ENCODE measurements around the gene USO1. TPM values are rescaled to one million over a fixed set of nuclear protein-coding genes. Genes with fewer than 3 reads are reported as not detected.

The USO1 gene
- total RNA-seq, 1 donor from 2014 or later, result 114 TPM

DNA sequence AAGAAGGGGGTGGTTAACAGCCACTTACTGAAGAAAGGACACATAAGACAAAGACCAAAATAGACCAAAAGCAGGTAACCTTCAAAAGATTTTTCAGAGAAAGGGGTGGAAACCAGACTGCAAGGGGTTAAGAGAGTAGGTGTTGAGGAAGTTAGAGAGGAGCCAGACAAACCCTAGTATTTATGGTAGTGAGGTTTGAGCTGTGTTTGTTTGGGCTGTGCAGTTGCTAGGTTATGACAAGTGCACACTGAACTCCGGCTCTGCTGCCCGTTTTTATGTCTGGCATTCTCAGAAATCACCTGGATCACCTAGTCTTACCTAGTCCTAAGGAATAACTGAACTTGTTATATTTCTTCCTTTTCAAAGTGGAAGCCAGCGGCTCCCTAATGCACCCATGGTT, 28.3 kb upstream of the USO1 start:
- no peaks in the 10 kb centered on the region for H3K36me3 ChIP-seq
- no peaks in the 10 kb centered on the region for H3K9me3 Mint-ChIP-seq
- H3K27me3 ChIP-seq, result no peaks in the 10 kb centered on the region
- no peak overlapping the region for H3K27ac Mint-ChIP-seq
- peaks cover 4% of the 10 kb centered on the region for H3K36me3 Mint-ChIP-seq
- H3K4me3 ChIP-seq, result no peak overlapping the region
- no peaks in the 10 kb centered on the region for H3K9me3 ChIP-seq (ENCODE audit: low read depth)
- H3K4me2 ChIP-seq, result no peak overlapping the region
- H3K27me3 Mint-ChIP-seq (ENCODE audit: insufficient read depth, low read depth), result peaks cover 2% of the 10 kb centered on the region
- H3K4me1 ChIP-seq, result peaks cover 10% of the 10 kb centered on the region
- no peaks in the 10 kb centered on the region for H4K20me1 ChIP-seq (ENCODE audit: low read depth)
- peaks cover 38% of the 10 kb centered on the region for H3K79me2 ChIP-seq (ENCODE audit: low read depth)
- H3K4me1 Mint-ChIP-seq, result peaks cover 7% of the 10 kb centered on the region
- no peak overlapping the region for H3K9ac ChIP-seq
- TF ChIP-seq EZH2 (IDR thresholded peaks at IDR 0.05), result no peak
- TF ChIP-seq, protein P1, sequence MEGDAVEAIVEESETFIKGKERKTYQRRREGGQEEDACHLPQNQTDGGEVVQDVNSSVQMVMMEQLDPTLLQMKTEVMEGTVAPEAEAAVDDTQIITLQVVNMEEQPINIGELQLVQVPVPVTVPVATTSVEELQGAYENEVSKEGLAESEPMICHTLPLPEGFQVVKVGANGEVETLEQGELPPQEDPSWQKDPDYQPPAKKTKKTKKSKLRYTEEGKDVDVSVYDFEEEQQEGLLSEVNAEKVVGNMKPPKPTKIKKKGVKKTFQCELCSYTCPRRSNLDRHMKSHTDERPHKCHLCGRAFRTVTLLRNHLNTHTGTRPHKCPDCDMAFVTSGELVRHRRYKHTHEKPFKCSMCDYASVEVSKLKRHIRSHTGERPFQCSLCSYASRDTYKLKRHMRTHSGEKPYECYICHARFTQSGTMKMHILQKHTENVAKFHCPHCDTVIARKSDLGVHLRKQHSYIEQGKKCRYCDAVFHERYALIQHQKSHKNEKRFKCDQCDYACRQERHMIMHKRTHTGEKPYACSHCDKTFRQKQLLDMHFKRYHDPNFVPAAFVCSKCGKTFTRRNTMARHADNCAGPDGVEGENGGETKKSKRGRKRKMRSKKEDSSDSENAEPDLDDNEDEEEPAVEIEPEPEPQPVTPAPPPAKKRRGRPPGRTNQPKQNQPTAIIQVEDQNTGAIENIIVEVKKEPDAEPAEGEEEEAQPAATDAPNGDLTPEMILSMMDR (IDR thresholded peaks at IDR 0.05), result no peak
- no peak for TF ChIP-seq EZH2phosphoT487 (IDR thresholded peaks at IDR 0.05)
- H2AFZ ChIP-seq (replicated peaks), result no peak overlapping the region
- peaks cover 6% of the 10 kb centered on the region for H3F3A ChIP-seq (ENCODE audit: low read depth)
- H3K4me3 Mint-ChIP-seq, result no peak overlapping the region
- DNase-seq (ENCODE audit: low spot score), result no peak
- H3K27ac ChIP-seq, result no peak overlapping the region

DNA sequence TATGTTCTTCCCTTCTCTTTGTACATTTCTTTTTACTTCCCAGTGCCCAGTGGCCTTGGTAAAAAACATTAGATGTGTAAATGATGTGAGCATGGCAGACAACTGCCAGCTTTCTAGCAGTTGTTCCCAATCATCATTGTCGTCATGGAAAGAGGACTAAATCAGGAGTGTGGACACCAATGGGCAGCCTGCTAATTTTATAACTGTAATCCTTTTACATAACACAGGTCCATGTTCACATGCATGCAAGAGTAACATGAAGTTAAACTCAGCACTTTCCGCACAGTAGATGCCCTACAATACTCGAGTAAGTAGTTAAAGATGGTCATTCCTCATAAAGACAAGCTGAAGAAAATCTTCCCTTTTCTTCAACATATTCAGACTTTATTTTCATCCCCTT, 27.8 kb upstream of the USO1 start:
- no peaks in the 10 kb centered on the region for H3K36me3 ChIP-seq
- H3K4me3 ChIP-seq, result no peak overlapping the region
- no peak for DNase-seq (ENCODE audit: low spot score)
- Mint-ChIP-seq H3K27ac (no peak overlapping the region), H3K36me3 (peaks cover 4% of the 10 kb centered on the region), H3K27me3 (ENCODE audit: insufficient read depth, low read depth) (peaks cover 2% of the 10 kb centered on the region), H3K4me1 (peaks cover 7% of the 10 kb centered on the region), H3K9me3 (no peaks in the 10 kb centered on the region), H3K4me3 (no peak overlapping the region)
- H3K9me3 ChIP-seq (ENCODE audit: low read depth), result no peaks in the 10 kb centered on the region
- H3K27ac ChIP-seq, result no peak overlapping the region
- no peak overlapping the region for H2AFZ ChIP-seq (replicated peaks)
- H3K4me1 ChIP-seq, result peaks cover 10% of the 10 kb centered on the region
- H3K79me2 ChIP-seq (ENCODE audit: low read depth), result peaks cover 44% of the 10 kb centered on the region
- H3K9ac ChIP-seq, result no peak overlapping the region
- peaks cover 6% of the 10 kb centered on the region for H3F3A ChIP-seq (ENCODE audit: low read depth)
- H3K4me2 ChIP-seq, result no peak overlapping the region
- no peaks in the 10 kb centered on the region for H4K20me1 ChIP-seq (ENCODE audit: low read depth)
- TF ChIP-seq EZH2 (IDR thresholded peaks at IDR 0.05), result no peak
- TF ChIP-seq, protein P1 (IDR thresholded peaks at IDR 0.05), result no peak
- TF ChIP-seq EZH2phosphoT487 (IDR thresholded peaks at IDR 0.05), result no peak
- H3K27me3 ChIP-seq, result no peaks in the 10 kb centered on the region

DNA sequence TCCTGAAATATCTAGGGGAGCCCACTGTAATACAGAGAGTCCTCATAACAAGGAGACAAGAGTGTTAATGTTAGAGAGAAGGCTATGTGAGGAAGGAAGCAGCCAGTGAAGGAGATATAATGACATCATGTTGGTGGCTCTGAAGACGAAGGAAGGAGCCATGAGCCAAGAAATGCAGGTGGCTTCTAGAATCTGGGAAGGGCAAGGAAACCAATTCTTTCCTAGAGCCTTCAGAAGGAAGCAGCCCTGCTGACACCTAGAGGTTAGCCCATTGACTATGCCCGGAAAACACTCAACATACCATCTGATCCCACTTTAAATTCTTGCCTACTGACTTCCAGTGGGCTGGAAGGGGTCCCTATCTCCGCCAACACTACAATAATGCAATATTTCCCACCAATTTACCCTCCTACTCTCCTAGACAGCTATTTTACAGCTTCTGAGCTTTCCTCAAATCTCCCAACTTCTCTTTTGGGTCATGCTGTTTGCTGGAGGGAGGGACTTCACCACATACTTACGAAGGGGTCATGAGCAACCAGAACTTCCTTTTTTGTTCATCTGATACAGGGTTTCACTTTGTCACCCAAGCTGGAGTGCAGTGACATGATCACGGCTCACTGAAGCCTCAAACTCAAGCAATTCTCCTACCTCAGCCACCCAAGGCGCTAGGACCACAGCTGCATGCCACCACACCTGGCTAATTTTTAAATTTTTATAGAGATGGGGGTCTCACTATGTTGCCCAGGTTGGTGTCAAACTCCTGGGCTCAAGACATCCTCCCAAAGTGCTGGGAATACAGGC, 26.0 kb upstream of the USO1 start:
- peaks cover 7% of the 10 kb centered on the region for H3K4me1 Mint-ChIP-seq
- Histone ChIP-seq H4K20me1 (ENCODE audit: low read depth) (no peaks in the 10 kb centered on the region), H3K36me3 (no peaks in the 10 kb centered on the region), H3F3A (ENCODE audit: low read depth) (peaks cover 6% of the 10 kb centered on the region), H3K4me3 (no peak overlapping the region), H3K4me2 (no peak overlapping the region), H3K4me1 (peaks cover 10% of the 10 kb centered on the region), H3K79me2 (ENCODE audit: low read depth) (peaks cover 53% of the 10 kb centered on the region), H2AFZ (replicated peaks) (no peak overlapping the region), H3K9ac (no peak overlapping the region), H3K27me3 (no peaks in the 10 kb centered on the region), H3K9me3 (ENCODE audit: low read depth) (no peaks in the 10 kb centered on the region), H3K27ac (no peak overlapping the region)
- no peak overlapping the region for H3K4me3 Mint-ChIP-seq
- peaks cover 2% of the 10 kb centered on the region for H3K27me3 Mint-ChIP-seq (ENCODE audit: insufficient read depth, low read depth)
- no peak for DNase-seq (ENCODE audit: low spot score)
- H3K9me3 Mint-ChIP-seq, result no peaks in the 10 kb centered on the region
- TF ChIP-seq EZH2 (IDR thresholded peaks at IDR 0.05), result no peak
- TF ChIP-seq EZH2phosphoT487 (IDR thresholded peaks at IDR 0.05), result no peak
- TF ChIP-seq, protein P1 (IDR thresholded peaks at IDR 0.05), result no peak
- peaks cover 4% of the 10 kb centered on the region for H3K36me3 Mint-ChIP-seq
- peak overlapping the region; percentile 30 for H3K27ac Mint-ChIP-seq

Measured in neural progenitor cell (in vitro differentiated cells).